Measurements from ENCODE around the gene CAPN5. TPM values are rescaled to one million over a fixed set of nuclear protein-coding genes. Genes with fewer than 3 reads are reported as not detected.

Gene CAPN5
- total and polyA plus RNA-seq, 4 donors: 10.7 to 43.1 (median 28.2) TPM

DNA sequence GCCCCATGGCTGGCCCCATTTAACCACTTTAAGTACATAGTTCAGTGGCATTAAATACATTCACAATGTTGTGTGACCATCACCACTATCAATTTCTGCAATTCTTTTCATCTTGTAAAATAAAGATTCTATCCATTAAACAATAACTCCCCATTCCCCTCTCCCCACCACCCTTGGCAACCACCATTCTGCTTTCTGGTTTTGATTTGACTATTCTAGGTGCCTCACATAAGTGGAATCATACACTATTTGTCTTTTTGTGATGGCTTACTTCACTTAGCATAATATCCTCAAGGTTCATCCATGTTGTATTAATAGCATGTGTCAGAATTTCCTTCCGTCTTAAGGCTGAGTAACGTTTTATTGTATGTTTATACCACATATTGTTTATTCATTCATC lies 68.3 kb downstream of the CAPN5 start:
- H3K4me3 ChIP-seq (ENCODE audit: low read depth, low read length): no peak overlapping the region
- H3K9me3 ChIP-seq (ENCODE audit: control insufficient read depth, insufficient read depth, low read length): no peaks in the 10 kb centered on the region
- no peak for DNase-seq (ENCODE audit: low read depth in 4 of 6, low spot score in 6 of 6)
- H3K4me1 ChIP-seq (ENCODE audit: control insufficient read depth, insufficient read depth, low read length): peaks cover 20% of the 10 kb centered on the region
- H3K36me3 ChIP-seq (ENCODE audit: control insufficient read depth, insufficient read depth, low read length): no peaks in the 10 kb centered on the region
- no CpG with 5 or more reads among the region's 2 CpGs for WGBS (ENCODE audit: insufficient coverage)
- H3K27ac ChIP-seq (ENCODE audit: low read depth, low read length): no peak overlapping the region
- H3K27me3 ChIP-seq (ENCODE audit: control insufficient read depth, insufficient read depth, low read length): peaks cover 26% of the 10 kb centered on the region

DNA sequence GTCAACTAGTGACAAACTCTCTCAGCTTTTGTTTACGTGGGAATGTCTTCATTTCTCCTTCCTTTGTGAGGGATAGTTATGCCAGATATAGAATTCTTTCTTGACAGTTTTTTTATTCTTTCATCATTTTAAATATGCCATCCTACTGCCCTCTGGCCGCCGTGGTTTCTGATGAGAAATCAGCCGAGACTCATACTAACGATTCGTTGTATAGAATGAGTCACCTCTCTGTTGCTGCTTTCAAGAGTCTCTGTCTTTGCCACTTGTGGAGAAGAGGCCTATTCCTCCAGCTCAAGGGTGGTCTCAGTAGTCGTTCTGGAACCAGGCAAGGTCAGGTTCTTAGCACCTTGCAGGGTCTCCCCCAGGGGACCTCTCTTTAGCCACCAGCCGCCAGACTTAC lies 69.3 kb downstream of the CAPN5 start:
- Histone ChIP-seq H3K36me3 (ENCODE audit: control insufficient read depth, insufficient read depth, low read length) (no peaks in the 10 kb centered on the region), H3K9me3 (ENCODE audit: control insufficient read depth, insufficient read depth, low read length) (no peaks in the 10 kb centered on the region), H3K27me3 (ENCODE audit: control insufficient read depth, insufficient read depth, low read length) (peaks cover 26% of the 10 kb centered on the region), H3K4me1 (ENCODE audit: control insufficient read depth, insufficient read depth, low read length) (peaks cover 14% of the 10 kb centered on the region), H3K4me3 (ENCODE audit: low read depth, low read length) (no peak overlapping the region), H3K27ac (ENCODE audit: low read depth, low read length) (no peak overlapping the region)
- WGBS (ENCODE audit: insufficient coverage): 79% methylated on average over 7 of the region's 8 CpGs
- no peak for DNase-seq (ENCODE audit: low read depth in 4 of 6, low spot score in 6 of 6)

DNA sequence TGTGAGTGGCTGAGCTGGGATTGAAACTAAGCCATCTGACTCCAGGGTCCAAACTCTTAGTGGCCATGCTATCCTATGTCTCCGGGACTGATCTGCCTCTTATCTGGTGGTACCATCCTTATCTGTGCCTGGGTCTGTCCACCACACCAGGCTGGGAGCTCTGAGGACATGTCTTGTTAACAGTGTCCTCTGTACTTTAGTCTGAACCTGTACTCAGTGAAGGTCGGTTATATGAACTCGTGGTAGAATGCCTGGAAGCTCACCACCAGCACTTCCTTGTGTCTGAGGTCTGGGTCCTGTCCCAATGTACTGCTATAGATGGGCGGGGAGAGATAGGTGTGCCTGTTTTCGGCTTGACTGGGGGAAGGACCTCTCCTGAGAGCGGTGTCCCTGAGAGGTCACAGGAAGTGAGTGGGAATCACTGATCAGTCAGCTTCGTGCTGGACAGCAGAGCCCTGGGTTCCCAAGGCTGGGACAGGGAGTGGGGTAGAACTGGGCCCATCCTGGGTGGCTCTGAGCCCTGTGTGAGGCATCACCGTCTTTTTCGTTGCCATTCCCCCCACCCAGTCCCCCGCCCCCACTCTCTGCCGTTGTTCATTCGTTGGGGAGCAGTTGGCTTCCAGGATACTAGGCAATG lies 70.1 kb downstream of the CAPN5 start:
- no peaks in the 10 kb centered on the region for H3K9me3 ChIP-seq (ENCODE audit: control insufficient read depth, insufficient read depth, low read length)
- no peak for DNase-seq (ENCODE audit: low read depth in 4 of 6, low spot score in 6 of 6)
- peaks cover 26% of the 10 kb centered on the region for H3K27me3 ChIP-seq (ENCODE audit: control insufficient read depth, insufficient read depth, low read length)
- peaks cover 6% of the 10 kb centered on the region for H3K4me1 ChIP-seq (ENCODE audit: control insufficient read depth, insufficient read depth, low read length)
- no peaks in the 10 kb centered on the region for H3K36me3 ChIP-seq (ENCODE audit: control insufficient read depth, insufficient read depth, low read length)
- 75% methylated on average over 7 of the region's 12 CpGs for whole genome bisulfite sequencing (ENCODE audit: insufficient coverage)
- no peak overlapping the region for H3K4me3 ChIP-seq (ENCODE audit: low read depth, low read length)
- no peak overlapping the region for H3K27ac ChIP-seq (ENCODE audit: low read depth, low read length)

DNA sequence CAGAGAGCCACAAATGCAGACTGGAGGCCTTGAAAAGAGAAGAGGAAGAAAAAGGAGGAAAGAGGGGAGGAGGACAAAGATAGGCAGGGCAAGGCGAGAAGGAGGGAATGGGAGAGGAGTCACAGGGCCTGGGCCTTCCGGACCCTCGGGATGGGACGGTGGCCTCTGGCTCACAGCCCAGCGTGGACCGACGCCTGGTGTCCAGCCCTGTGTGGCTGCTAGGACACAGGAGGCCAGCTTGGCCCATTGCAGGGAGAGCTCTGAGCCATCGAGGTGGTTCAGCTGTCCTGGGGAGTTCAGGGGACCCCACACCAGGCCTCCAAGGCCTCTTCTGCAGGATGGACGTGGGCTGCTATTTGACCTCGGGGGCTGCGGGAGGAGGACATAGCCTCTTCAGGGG lies 70.7 kb downstream of the CAPN5 start:
- Histone ChIP-seq H3K27ac (ENCODE audit: low read depth, low read length) (no peak overlapping the region), H3K4me1 (ENCODE audit: control insufficient read depth, insufficient read depth, low read length) (peaks cover 6% of the 10 kb centered on the region), H3K27me3 (ENCODE audit: control insufficient read depth, insufficient read depth, low read length) (peaks cover 26% of the 10 kb centered on the region), H3K36me3 (ENCODE audit: control insufficient read depth, insufficient read depth, low read length) (no peaks in the 10 kb centered on the region), H3K9me3 (ENCODE audit: control insufficient read depth, insufficient read depth, low read length) (no peaks in the 10 kb centered on the region), H3K4me3 (ENCODE audit: low read depth, low read length) (no peak overlapping the region)
- no peak for DNase-seq (ENCODE audit: low read depth in 4 of 6, low spot score in 6 of 6)
- 76% methylated on average over 11 of the region's 11 CpGs for WGBS (ENCODE audit: insufficient coverage)

DNA sequence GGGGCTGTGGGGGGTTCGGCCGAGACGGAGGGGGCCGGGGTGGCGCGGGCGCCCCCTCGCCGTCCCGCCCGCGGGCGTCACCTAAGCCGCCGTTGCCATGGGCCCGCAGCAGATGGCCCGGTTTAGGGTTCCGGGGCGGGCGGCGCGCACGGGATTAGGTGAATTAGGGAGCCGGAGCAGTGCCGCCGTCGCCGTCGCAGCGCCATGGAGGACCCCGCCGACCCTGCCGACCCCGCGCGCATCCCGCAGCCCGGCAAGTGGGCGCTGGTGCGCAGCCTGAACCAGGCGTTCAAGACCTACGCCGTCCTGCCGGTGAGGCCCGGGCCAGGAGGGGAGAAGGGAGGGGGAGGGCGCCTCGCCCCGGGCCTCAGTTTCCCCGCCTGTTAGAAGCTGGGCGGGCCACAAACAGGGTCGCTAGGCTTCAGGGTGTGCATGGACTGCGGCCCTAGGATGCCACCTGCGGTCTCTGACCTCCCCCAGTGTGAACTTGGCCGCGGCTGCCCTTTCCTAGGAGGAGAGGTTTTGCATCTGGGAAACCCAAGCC lies 71.4 kb downstream of the CAPN5 start:
- Histone ChIP-seq H3K27ac (ENCODE audit: low read depth, low read length) (no peak overlapping the region), H3K9me3 (ENCODE audit: control insufficient read depth, insufficient read depth, low read length) (no peaks in the 10 kb centered on the region), H3K27me3 (ENCODE audit: control insufficient read depth, insufficient read depth, low read length) (peaks cover 26% of the 10 kb centered on the region), H3K4me1 (ENCODE audit: control insufficient read depth, insufficient read depth, low read length) (peaks cover 6% of the 10 kb centered on the region), H3K4me3 (ENCODE audit: low read depth, low read length) (no peak overlapping the region), H3K36me3 (ENCODE audit: control insufficient read depth, insufficient read depth, low read length) (no peaks in the 10 kb centered on the region)
- DNase-seq (ENCODE audit: low read depth in 4 of 6, low spot score in 6 of 6): no peak
- WGBS (ENCODE audit: insufficient coverage): 13% methylated on average over 55 of the region's 55 CpGs

DNA sequence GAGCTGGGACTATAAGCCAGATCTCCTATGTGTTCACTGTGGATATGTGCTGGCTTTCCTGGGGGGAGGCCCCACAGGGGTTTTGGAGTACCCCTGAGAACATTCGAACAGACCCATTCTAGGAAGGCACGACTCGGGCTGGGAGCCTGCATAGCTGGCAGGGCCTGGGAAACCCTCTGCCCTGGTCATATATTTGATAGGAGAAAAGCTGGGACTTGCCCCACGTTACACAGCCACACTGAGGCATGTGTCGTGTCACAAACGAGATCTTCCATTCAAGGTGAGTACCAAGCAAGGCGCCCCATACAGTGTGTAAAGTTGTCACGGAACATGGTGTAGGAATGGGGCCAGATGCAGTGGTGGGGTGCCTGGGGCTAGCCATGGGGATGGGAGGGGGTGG lies 72.4 kb downstream of the CAPN5 start:
- Histone ChIP-seq H3K9me3 (ENCODE audit: control insufficient read depth, insufficient read depth, low read length) (no peaks in the 10 kb centered on the region), H3K36me3 (ENCODE audit: control insufficient read depth, insufficient read depth, low read length) (no peaks in the 10 kb centered on the region), H3K4me1 (ENCODE audit: control insufficient read depth, insufficient read depth, low read length) (peaks cover 6% of the 10 kb centered on the region), H3K4me3 (ENCODE audit: low read depth, low read length) (no peak overlapping the region), H3K27me3 (ENCODE audit: control insufficient read depth, insufficient read depth, low read length) (peaks cover 26% of the 10 kb centered on the region), H3K27ac (ENCODE audit: low read depth, low read length) (no peak overlapping the region)
- DNase-seq (ENCODE audit: low read depth in 4 of 6, low spot score in 6 of 6): no peak
- WGBS (ENCODE audit: insufficient coverage): 89% methylated on average over 6 of the region's 8 CpGs

DNA sequence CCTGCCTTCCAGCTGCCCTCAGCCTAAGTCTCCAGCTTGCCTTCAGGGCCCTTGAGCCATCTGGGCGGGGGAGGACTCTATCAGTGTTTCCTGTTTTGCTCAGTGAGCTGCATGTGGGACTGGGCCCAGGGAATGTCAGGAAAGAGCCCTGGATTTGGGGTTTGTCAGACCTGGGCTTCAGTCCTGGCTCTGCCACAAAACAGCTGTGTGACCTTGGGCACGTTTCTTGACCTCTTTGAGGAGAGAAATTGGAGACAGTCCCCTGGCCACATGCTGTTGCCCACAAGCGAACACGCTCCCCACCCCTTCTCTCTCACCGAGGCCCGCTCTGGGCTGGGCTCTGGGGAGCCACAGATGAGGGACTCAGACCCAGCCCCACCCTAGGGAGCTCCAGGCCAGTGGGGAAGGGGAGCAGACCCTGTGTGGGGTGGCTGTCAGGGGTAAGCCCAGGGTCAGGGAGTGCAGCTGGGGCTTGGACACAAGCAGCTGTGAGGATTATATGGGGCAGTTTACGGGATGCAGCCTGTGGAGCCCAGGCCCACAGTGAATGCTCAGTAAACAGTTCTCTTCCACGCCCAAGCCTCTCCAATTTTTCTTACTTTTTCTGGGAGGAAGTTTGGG lies 73.6 kb downstream of the CAPN5 start:
- peaks cover 12% of the 10 kb centered on the region for H3K4me1 ChIP-seq (ENCODE audit: control insufficient read depth, insufficient read depth, low read length)
- no peak for DNase-seq (ENCODE audit: low read depth in 4 of 6, low spot score in 6 of 6)
- 56% methylated on average over 1 of the region's 8 CpGs for WGBS (ENCODE audit: insufficient coverage)

DNA sequence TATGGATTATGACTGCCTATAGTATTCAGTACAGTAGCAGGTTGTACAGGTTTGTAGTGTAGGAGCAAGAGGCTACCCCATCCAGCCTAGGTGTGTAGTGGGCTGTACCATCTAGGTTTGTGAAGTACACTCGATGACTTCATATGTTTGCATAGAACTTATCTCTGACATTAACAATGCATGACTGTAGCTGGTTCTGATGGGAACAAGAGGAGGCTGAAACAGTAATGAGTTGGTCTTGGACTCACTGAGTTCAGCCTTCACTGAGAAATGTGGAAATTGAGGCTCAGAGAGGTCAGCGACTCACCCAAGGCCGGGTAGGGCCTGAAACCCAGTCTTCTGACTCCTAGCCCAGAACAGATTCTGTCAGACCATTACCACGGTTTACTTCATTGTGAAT lies 74.3 kb downstream of the CAPN5 start:
- H3K27ac ChIP-seq (ENCODE audit: low read depth, low read length): no peak overlapping the region
- H3K27me3 ChIP-seq (ENCODE audit: control insufficient read depth, insufficient read depth, low read length): peaks cover 26% of the 10 kb centered on the region
- no peak for DNase-seq (ENCODE audit: low read depth in 4 of 6, low spot score in 6 of 6)
- no peak overlapping the region for H3K4me3 ChIP-seq (ENCODE audit: low read depth, low read length)
- H3K9me3 ChIP-seq (ENCODE audit: control insufficient read depth, insufficient read depth, low read length): no peaks in the 10 kb centered on the region
- H3K4me1 ChIP-seq (ENCODE audit: control insufficient read depth, insufficient read depth, low read length): peaks cover 12% of the 10 kb centered on the region
- H3K36me3 ChIP-seq (ENCODE audit: control insufficient read depth, insufficient read depth, low read length): no peaks in the 10 kb centered on the region
- no CpG with 5 or more reads among the region's 4 CpGs for WGBS (ENCODE audit: insufficient coverage)

More for the DNA sequence above, 73.6 kb downstream of the CAPN5 start:
- H3K4me3 ChIP-seq (ENCODE audit: low read depth, low read length): no peak overlapping the region
- H3K9me3 ChIP-seq (ENCODE audit: control insufficient read depth, insufficient read depth, low read length): no peaks in the 10 kb centered on the region
- H3K36me3 ChIP-seq (ENCODE audit: control insufficient read depth, insufficient read depth, low read length): no peaks in the 10 kb centered on the region
- H3K27ac ChIP-seq (ENCODE audit: low read depth, low read length): no peak overlapping the region
- peaks cover 26% of the 10 kb centered on the region for H3K27me3 ChIP-seq (ENCODE audit: control insufficient read depth, insufficient read depth, low read length)

DNA sequence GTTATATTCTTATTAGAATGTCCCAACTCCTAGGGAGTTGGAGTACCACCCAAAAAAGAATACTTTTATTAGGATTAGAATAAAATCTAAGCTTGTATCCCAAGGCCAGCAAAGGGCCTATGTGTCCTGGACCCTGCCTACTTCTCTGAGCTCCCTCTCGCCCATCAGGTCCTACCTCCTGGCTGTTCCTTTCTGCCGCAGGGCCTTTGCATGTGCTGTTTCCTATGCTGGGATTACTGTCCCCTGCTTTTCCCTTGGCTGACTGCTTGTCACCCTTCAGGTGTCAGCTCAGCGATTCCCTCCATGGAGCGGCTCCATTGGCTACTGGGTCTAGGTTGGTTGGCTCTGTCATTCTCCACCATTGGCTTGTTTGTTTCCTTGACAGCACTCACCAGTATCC lies 74.7 kb downstream of the CAPN5 start:
- peaks cover 26% of the 10 kb centered on the region for H3K27me3 ChIP-seq (ENCODE audit: control insufficient read depth, insufficient read depth, low read length)
- H3K36me3 ChIP-seq (ENCODE audit: control insufficient read depth, insufficient read depth, low read length): no peaks in the 10 kb centered on the region
- H3K27ac ChIP-seq (ENCODE audit: low read depth, low read length): no peak overlapping the region
- WGBS (ENCODE audit: insufficient coverage): 94% methylated on average over 4 of the region's 4 CpGs
- no peaks in the 10 kb centered on the region for H3K9me3 ChIP-seq (ENCODE audit: control insufficient read depth, insufficient read depth, low read length)
- H3K4me1 ChIP-seq (ENCODE audit: control insufficient read depth, insufficient read depth, low read length): peaks cover 17% of the 10 kb centered on the region
- DNase-seq (ENCODE audit: low read depth in 4 of 6, low spot score in 6 of 6): no peak
- H3K4me3 ChIP-seq (ENCODE audit: low read depth, low read length): no peak overlapping the region

Measured in spinal cord (tissue), 10 donors.